Measurements from ENCODE around the gene SMARCB1.

SMARCB1 gene

DNA sequence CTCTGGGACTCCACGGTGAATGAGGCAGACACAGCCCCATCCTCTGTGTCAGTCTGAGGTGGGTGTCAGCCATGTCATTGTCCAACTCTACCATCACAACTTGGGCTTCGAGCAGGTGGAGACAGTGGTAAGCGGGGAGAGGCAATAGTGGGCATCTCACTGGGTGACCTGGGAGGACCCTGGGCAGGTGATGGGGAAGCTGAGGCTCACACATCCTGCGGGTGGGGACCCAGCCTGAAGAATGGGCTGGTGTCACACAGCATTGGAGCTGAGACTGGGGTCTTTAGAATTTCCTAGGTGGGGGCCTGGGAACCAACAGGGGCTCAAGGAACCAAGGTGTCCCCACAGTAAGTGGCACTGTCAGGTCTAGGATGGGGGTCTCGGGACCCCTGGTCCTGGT, 7.0 kb upstream of the SMARCB1 start:
- in situ Hi-C loops (cut with MboI; ENCODE audit: low sequenced_read_pairs), result no loop called here

DNA sequence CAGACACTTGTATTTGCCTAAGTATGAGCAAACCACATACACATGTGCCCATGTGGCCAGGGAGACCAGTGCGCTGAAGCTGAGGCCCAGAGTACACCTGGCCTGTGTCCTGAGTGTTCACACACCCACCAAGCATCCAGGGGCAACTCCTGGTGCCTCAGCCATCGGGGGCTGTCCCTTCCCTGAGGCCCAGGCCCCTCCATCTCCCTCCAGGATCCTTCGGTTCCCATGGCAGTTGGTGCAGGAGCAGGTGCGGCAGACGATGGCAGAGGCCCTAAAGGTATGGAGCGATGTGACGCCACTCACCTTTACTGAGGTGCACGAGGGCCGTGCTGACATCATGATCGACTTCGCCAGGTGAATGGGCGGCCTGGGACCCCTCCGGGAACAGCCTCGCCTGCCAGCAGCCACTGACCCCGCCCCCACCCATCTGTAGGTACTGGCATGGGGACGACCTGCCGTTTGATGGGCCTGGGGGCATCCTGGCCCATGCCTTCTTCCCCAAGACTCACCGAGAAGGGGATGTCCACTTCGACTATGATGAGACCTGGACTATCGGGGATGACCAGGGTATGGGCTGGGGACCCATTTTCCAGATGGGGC, 6.5 kb upstream of the SMARCB1 start:
- in situ Hi-C loops (cut with MboI; ENCODE audit: low sequenced_read_pairs), result no loop called here

DNA sequence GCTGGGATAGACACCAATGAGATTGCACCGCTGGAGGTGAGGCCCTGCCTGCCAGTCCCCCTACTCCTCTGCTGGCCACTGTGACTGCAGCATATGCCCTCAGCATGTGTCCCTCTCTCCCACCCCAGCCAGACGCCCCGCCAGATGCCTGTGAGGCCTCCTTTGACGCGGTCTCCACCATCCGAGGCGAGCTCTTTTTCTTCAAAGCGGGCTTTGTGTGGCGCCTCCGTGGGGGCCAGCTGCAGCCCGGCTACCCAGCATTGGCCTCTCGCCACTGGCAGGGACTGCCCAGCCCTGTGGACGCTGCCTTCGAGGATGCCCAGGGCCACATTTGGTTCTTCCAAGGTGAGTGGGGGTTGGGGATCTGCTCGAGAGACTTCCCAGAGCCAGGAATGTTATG, 5.7 kb upstream of the SMARCB1 start:
- in situ Hi-C loops (cut with MboI; ENCODE audit: low sequenced_read_pairs), result no loop called here

DNA sequence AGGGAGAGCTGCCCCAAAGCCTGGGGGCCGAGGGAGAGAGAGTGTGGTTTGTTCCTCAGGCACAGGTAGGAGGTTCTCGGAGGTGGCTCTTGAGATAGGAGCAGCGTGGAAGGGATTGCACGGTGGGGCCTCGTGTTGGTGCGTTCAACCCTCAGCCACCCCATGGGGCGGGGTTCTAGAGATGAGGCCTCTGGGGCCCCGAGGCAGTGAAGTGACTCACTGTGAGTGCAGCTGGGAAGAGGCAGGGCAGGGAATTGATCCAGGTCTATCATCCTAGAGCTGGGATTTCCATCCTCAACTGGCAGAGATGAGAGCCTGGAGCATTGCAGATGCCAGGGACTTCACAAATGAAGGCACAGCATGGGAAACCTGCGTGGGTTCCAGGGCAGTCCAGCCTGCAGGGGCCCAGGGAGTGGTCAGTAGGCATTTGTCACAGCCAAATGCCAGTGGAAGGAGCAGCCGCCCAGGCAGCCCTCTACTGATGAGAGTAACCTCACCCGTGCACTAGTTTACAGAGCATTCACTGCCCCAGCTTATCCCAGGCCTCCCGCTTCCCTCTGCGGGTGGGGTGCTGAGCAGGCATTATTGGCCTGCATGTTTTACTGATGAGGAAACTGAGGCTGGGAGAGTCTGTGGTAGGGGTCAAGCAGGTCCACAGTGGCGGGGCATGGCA, 5.1 kb upstream of the SMARCB1 start:
- in situ Hi-C loops (cut with MboI; ENCODE audit: low sequenced_read_pairs), result no loop called here

DNA sequence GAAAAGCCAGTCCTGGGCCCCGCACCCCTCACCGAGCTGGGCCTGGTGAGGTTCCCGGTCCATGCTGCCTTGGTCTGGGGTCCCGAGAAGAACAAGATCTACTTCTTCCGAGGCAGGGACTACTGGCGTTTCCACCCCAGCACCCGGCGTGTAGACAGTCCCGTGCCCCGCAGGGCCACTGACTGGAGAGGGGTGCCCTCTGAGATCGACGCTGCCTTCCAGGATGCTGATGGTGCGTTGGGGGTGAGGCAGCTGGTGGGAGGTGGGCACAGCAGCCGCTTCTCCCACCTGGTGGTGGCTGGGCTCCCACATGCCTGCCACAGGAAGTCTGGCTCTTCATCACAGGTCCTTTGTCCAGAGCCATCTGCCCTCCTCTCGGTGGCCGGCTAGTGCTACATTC, 4.5 kb upstream of the SMARCB1 start:
- in situ Hi-C loops (cut with MboI; ENCODE audit: low sequenced_read_pairs), result no loop called here

DNA sequence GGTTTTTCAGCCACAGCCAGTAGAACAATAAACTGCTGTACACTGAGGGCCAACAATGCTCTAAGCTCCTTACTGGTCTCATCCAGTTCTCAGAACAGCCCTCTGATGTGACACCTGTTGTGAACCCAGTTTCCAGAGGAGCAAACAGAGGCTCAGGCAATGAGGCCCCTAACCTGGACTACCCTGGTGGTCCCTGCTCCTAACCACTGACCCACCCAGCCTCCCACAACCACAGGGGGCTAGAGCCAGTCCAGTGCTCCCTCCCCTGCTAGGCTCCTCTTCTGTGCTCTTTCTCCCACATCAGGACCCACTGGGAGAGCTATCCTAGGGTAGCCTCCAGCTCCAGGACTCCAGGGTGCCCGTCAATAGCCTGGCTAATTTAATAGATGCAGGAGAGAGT, 4.1 kb upstream of the SMARCB1 start:
- in situ Hi-C loops (cut with MboI; ENCODE audit: low sequenced_read_pairs), result no loop called here

DNA sequence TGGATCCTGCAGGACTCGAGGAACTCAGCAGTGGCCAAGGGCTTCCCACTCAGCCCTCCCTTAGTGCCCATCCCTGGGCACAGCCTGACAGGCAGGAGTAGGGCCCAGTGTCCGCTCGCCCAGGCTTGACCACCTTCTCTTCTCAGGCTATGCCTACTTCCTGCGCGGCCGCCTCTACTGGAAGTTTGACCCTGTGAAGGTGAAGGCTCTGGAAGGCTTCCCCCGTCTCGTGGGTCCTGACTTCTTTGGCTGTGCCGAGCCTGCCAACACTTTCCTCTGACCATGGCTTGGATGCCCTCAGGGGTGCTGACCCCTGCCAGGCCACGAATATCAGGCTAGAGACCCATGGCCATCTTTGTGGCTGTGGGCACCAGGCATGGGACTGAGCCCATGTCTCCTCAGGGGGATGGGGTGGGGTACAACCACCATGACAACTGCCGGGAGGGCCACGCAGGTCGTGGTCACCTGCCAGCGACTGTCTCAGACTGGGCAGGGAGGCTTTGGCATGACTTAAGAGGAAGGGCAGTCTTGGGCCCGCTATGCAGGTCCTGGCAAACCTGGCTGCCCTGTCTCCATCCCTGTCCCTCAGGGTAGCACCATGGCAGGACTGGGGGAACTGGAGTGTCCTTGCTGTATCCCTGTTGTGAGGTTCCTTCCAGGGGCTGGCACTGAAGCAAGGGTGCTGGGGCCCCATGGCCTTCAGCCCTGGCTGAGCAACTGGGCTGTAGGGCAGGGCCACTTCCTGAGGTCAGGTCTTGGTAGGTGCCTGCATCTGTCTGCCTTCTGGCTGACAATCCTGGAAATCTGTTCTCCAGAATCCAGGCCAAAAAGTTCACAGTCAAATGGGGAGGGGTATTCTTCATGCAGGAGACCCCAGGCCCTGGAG, 3.3 kb upstream of the SMARCB1 start:
- in situ Hi-C loops (cut with MboI; ENCODE audit: low sequenced_read_pairs), result no loop called here

DNA sequence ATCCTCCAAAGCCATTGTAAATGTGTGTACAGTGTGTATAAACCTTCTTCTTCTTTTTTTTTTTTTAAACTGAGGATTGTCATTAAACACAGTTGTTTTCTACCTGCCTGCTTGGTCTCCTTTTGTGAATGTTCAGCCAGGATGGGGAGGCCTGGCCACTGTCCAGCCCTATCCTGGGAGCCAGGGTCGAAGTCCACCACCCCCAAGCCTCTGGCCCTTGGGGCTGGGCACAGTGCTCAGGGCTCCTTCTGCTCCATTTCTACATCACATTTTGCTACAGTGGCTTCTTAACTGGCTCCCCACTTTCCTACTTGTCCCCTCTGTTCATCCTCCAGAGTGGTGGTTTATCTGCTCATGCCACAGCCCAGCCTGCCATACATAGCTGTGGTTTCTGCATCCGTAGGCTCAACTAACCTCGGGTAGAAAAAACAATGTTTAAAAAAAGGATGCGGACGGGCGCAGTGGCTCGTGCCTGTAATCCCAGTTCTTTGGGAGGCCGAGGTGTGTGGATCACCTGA, 2.5 kb upstream of the SMARCB1 start:
- in situ Hi-C loops (cut with MboI; ENCODE audit: low sequenced_read_pairs), result no loop called here

DNA sequence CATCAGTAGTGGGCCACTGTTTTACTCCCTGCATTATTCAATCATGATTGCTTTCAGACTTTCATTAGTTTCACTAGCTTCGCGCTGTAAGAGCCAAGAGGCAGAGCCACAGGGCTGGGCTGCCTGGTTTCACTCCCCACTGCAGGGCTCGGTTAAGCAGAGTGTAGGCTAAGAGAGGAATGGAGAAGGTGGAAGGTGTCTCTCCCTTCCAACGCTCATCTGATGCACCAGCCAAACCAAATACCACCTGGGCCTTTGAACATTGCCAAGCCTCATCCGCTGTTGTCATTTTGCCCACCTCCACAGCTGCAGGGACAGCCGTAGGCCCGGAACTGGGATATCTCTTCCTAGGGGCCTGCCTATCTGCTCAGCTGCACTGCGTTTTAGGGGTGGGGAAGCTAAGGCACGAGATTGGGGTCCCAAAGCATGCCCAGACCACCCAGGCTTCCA, 480 bp upstream of the SMARCB1 start:
- in situ Hi-C loops (cut with MboI; ENCODE audit: low sequenced_read_pairs), result no loop called here

DNA sequence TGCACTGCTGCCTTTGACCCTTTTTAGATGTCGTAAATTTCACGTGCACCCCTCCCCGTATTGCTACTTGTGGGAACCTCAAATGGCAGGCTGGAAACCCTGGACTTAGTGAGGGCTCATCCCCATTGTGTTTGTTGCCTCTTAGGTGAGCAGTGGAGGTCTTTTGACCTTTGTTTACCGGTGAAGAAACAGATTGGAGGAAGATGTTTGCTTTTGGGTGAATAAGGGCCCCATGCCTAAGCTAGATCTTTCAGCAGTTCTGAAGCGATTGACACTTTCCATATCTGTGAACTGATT, 782 bp downstream of the SMARCB1 start:
- in situ Hi-C loops (cut with MboI; ENCODE audit: low sequenced_read_pairs), result no loop called here

DNA sequence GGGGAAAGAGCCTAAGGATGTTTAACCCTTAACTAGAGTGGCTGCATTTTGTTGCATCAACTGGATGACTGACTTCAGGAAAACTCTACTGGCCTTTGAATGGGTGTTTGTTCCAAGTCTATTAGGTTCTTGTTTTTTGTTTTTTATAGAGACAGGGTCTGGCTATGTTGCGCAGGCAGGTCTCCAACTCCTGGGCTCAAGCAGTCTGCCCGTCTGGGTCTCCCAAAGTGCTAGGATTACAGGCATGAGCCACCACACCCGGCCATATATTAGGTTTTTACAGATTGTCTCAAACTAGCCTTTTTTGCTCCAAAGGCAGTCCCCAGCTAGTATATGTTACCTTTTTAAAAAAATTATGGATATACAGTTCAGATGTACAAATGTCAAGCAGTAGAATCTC, 1.1 kb downstream of the SMARCB1 start:
- in situ Hi-C loops (cut with MboI; ENCODE audit: low sequenced_read_pairs), result no loop called here

DNA sequence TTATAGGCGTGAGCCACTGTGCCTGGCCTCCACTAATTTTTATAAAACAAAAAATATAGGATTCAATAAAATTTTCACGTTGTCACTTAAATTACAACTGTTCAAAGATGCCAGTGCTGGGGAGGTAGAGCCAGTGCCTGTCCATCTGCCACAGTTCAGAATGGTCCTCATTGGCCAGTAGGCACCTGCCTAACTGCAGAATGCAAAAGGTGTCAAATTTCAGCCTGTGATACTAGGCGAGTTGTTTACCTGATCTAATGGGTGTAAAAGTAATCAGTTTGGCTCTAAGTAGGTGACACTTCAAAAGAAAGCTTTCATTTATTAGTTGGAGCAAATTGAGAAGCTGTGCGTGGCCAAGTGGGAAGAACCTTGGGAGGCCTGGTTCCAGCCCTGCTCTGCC, 2.4 kb downstream of the SMARCB1 start:
- in situ Hi-C loops (cut with MboI; ENCODE audit: low sequenced_read_pairs), result no loop called here

DNA sequence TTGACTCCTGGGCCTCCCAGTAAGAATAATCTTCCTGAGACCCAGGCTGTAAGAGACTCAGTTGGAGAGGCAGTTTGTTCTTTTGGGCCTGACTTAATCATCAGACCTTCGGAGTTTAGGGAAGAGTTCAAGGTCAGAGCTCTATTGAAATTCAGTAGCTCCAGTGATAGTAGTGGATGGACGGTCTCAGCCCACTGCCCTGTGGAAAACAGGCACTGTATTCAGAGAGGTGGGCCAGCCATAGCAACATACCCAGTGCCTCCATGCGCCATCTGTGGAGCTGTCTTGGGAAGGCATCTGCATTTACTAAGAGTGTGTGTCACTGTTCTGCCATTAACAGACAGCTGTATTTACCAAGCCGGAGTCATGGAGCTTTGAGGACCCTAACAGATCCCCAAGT, 2.9 kb downstream of the SMARCB1 start:
- in situ Hi-C loops (cut with MboI; ENCODE audit: low sequenced_read_pairs), result no loop called here

DNA sequence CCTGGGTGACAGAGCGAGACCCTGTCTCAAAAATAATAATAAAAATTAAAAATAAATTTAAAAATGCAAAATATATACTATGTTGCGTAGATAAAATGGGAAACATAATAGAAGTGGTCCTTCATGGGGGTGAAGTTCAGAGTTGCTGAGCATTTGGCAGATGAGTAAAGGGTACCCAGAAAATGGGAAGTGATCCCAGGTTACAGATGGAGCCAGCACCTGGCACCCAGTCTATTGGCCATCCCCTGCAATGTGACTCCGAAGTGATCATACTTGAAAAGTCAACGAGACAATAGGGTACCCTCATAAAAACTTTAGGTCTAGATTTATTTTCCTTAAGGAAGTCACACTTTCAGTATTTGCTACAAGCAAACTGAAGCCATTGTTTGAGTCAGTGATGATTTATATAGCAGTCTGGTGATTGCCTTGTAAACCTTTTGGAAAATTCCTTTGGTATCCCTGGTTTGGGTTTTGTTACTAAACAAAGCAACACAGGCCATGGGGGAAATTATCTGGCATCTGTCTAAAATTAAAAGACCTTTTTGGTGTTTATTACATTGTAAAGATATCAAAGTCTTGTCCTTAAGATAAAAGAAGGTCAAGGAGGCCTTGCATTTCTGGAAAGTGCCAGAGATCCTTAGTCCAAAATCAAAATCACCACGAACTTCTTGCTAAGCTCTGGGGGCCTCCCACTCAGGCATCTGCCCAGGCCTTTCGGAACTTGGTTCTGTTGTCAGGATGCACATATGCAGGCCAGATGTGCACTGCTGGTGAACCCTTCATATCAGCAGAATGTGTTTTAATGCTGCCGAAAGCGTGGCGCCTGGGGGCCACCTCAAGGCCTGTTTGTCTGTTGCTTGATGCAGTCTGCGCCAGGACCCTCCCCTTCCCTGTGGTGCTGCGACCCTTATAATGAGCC, 4.3 kb downstream of the SMARCB1 start:
- in situ Hi-C loops (cut with MboI; ENCODE audit: low sequenced_read_pairs), result no loop called here

DNA sequence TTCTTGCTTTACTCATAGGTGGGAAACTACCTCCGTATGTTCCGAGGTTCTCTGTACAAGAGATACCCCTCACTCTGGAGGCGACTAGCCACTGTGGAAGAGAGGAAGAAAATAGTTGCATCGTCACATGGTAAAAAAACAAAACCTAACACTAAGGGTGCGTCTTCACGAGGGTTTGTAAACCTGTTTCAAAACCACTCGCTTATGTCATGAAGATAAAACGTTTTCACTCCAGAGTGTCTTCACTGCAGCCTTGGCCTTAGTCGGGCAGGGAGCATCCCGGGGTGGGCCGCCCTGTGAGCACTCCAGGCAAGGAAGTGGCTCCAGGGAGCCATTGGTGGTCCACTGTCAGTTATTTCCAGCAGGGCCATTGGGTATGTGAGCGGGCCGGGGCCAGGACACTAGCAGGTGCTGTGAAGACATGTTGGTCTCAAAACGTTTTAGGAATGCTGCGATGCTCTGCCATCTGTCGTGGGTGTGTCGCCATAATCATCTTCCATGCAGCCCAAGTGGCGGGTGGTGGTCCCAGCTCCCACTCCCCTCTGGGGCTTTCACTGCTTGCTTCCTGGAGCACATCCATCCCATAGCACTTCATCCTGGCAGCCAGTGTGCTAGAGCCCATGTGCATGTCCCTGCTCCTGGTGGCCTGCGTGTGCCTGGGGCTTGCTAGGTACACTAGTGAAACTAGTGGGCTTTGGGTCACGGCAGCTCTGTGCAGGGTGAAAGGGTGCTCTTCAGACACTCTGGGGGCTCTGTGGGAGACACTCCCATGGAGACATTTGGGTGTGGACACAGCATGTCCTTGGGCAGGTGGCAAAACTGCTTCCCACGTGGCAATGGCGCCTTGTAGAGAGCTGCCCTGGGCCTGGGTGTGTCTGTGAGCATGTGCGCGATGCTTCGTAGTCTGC, 5.2 kb downstream of the SMARCB1 start:
- in situ Hi-C loops (cut with MboI; ENCODE audit: low sequenced_read_pairs), result no loop called here

DNA sequence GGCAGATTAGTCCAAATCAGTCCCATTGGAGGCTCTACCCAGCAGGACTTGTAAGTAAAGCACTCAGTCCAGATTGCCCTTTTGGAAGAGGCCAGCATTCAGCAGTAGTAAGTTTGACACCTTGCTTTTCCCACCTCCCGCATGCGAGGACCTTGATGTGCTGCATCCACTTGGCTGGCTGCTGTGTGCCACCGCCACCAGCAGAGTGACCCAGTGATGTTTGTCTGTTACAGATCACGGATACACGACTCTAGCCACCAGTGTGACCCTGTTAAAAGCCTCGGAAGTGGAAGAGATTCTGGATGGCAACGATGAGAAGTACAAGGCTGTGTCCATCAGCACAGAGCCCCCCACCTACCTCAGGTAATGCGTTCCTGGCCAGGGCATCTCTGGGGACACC, 6.6 kb downstream of the SMARCB1 start:
- in situ Hi-C loops (cut with MboI; ENCODE audit: low sequenced_read_pairs), result no loop called here

DNA sequence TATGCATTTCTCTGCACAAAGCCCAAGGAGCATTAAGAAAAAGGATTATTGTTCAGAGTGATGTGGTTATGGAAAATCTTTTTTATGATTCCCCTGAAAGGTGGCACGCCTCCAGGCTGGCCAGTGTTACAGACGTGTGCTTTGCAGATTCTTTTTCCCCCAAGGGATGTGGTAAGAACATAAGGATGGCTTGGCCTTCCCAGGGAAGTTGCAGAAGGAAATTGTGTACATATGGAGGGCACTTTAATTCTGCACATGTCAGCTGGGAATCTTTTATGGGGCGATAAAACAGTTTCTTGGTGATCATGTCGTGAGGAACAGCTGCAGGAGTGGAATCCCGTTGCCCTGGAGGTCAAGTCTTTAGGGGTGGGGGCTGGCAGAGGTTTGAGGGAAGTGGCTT, 9.7 kb downstream of the SMARCB1 start:
- in situ Hi-C loops (cut with MboI; ENCODE audit: low sequenced_read_pairs), result no loop called here

DNA sequence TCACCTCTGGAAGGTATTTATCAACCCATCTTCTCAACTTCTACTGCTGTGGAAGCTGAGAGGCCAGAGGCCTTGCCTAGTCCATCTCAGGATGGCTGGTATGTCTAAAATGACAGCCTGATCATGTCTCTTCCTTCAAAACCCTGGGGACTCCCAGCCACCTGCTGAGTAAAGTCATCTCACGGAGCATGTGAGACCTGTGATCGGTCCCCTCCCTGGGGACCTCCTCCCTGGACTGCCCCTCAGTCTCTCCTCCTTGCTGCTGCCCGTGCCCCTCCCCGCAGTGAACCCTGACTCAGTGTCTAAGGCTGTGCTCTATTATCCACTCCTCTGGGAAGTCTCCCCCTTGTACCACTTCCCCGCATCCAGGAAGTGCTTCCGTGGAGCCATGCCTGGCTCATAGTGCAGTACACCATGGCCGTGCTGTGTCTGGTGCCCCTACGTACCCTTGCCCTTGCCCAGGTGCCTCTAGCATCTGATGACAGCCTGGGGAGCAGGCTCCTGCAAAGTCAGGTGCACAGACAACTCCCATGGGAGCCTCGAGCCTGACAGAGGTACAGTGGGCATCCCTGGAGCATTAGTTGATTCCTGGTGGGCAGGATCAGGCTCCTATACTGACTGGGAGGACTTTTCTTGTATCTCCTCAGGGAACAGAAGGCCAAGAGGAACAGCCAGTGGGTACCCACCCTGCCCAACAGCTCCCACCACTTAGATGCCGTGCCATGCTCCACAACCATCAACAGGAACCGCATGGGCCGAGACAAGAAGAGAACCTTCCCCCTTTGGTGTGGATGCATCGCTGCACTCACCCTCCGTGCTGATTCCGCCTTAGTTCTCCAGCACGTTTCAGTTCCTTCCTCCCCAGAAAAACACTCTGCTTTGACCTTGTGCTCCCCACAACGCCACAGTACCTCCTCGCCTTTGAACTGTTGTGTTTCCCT, 13.8 kb downstream of the SMARCB1 start:
- in situ Hi-C loops (cut with MboI; ENCODE audit: low sequenced_read_pairs), result no loop called here

Measured in HL-60/S4 (cell line).